Endodermal cell (in vitro differentiated cells): Measurements from ENCODE around the gene POC5. TPM values are rescaled to one million over a fixed set of nuclear protein-coding genes. Genes with fewer than 3 reads are reported as not detected.

ENCODE experiments used
- DNase-seq: peaks from one replicate; pipeline ENCODE4 v3.0.0-alpha.2; 2017
- H3K27ac ChIP-seq: 2 replicates; pipeline ENCODE4 v1.5.1; 2013; ENCODE audit warnings: mild to moderate bottlenecking, low read depth, low read length, moderate library complexity
- H3K27me3 ChIP-seq: 2 replicates; pipeline ENCODE4 v1.6.1; 2013; ENCODE audit warnings: mild to moderate bottlenecking, low read length, moderate library complexity; ENCODE audit not compliant: insufficient read depth, control insufficient read depth, poor library complexity, severe bottlenecking
- H3K36me3 ChIP-seq: 2 replicates; pipeline ENCODE4 v1.7.0; 2013; ENCODE audit warnings: mild to moderate bottlenecking, low read length, moderate library complexity; ENCODE audit not compliant: control insufficient read depth, insufficient read depth
- H3K4me1 ChIP-seq: one replicate; pipeline ENCODE4 v1.7.0; 2013; ENCODE audit warnings: low read length; ENCODE audit not compliant: control insufficient read depth, insufficient read depth
- H3K4me3 ChIP-seq: 2 replicates; pipeline ENCODE4 v1.5.1; 2013; ENCODE audit warnings: mild to moderate bottlenecking, low read length, moderate library complexity
- H3K9ac ChIP-seq: 2 replicates; pipeline ENCODE4 v1.6.1; 2013; ENCODE audit warnings: mild to moderate bottlenecking, low read length, moderate library complexity; ENCODE audit not compliant: poor library complexity, severe bottlenecking; ENCODE audit errors: extremely low read depth
- H3K9me3 ChIP-seq: 2 replicates; pipeline ENCODE4 v1.6.1; 2013; ENCODE audit warnings: mild to moderate bottlenecking, low read length, moderate library complexity; ENCODE audit not compliant: control insufficient read depth
- H3K27ac Mint-ChIP-seq: 2 replicates; pipeline ENCODE4 v1.8.0; 2020; ENCODE audit warnings: mixed read lengths
- H3K27me3 Mint-ChIP-seq: 2 replicates; pipeline ENCODE4 v1.8.0; 2021; ENCODE audit warnings: mild to moderate bottlenecking, mixed read lengths; ENCODE audit not compliant: insufficient read depth
- H3K36me3 Mint-ChIP-seq: 2 replicates; pipeline ENCODE4 v1.8.0; 2020; ENCODE audit warnings: low read depth, mixed read lengths
- H3K4me1 Mint-ChIP-seq: 2 replicates; pipeline ENCODE4 v1.8.0; 2020; ENCODE audit warnings: mixed read lengths
- H3K4me3 Mint-ChIP-seq: 2 replicates; pipeline ENCODE4 v1.8.0; 2020; ENCODE audit warnings: mild to moderate bottlenecking, moderate library complexity, mixed read lengths
- H3K9me3 Mint-ChIP-seq: 2 replicates; pipeline ENCODE4 v1.8.0; 2020; ENCODE audit warnings: mild to moderate bottlenecking, mixed read lengths
- WGBS, 2 experiments: methylation state at CpG; one replicate each; pipeline versions ENCODE4 v1.1.5 to v1.1.7; 2013; ENCODE audit warnings: missing lambda C conversion rate in 2 of 2, mixed read lengths in 1 of 2; ENCODE audit not compliant: insufficient coverage in 1 of 2, insufficient read length in 1 of 2; 5-methylcytosine and 5-hydroxymethylcytosine counted together
- total RNA-seq, 2 donors: library from RNA; stranded (reverse); fragmentation: NEBNext Ultra II Directional in 1 of 2; extraction: Animal tissue kit (Norgen Biotek cat#: 25700) in 1 of 2; gene quantifications; 2 replicates in 1 of 2; 3 replicates in 1 of 2; pipeline ENCODE4 v1.2.1, GENCODE V29; 2021
- TF ChIP-seq, protein P1 (sequence below): fragments of 200-600 bp; sonication (generic); conservative IDR thresholded peaks from 2 replicates; pipeline ENCODE4 v1.5.0; 2021; ENCODE audit warnings: antibody characterized with exemption, mild to moderate bottlenecking

The POC5 gene
- total RNA-seq, 2 donors from 2014 or later = 10.7 to 13.8 TPM

DNA sequence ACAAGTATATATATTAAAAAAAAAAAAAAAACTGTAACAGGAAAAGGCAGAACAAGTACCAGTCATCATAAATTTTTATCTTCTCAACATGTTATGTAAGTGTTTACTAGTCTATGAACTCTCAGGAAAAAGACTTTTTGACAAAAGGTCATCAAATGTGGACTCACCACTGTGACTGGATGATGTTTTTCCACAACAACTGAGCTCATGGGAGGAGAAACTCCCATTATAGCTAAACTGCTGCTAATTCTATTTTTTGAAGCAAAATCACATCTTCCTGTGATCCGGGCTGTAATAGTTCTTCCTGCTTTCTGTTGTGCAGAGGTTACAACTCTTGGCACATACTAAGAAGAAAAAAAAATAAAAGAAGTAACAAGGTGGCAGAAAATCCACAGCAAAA lies 39.6 kb downstream of the POC5 start:
- no peaks in the 10 kb centered on the region for H3K27me3 Mint-ChIP-seq
- Histone ChIP-seq H3K36me3 (peaks cover 16% of the 10 kb centered on the region), H3K4me3 (no peak overlapping the region), H3K27me3 (no peaks in the 10 kb centered on the region), H3K27ac (no peak overlapping the region), H3K9ac (no peak overlapping the region), H3K9me3 (no peaks in the 10 kb centered on the region), H3K4me1 (no peaks in the 10 kb centered on the region)
- peaks cover 5% of the 10 kb centered on the region for H3K4me1 Mint-ChIP-seq
- TF ChIP-seq, protein P1, sequence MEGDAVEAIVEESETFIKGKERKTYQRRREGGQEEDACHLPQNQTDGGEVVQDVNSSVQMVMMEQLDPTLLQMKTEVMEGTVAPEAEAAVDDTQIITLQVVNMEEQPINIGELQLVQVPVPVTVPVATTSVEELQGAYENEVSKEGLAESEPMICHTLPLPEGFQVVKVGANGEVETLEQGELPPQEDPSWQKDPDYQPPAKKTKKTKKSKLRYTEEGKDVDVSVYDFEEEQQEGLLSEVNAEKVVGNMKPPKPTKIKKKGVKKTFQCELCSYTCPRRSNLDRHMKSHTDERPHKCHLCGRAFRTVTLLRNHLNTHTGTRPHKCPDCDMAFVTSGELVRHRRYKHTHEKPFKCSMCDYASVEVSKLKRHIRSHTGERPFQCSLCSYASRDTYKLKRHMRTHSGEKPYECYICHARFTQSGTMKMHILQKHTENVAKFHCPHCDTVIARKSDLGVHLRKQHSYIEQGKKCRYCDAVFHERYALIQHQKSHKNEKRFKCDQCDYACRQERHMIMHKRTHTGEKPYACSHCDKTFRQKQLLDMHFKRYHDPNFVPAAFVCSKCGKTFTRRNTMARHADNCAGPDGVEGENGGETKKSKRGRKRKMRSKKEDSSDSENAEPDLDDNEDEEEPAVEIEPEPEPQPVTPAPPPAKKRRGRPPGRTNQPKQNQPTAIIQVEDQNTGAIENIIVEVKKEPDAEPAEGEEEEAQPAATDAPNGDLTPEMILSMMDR = no peak
- WGBS, 2 experiments = 91 to 100% methylated on average over 1 of the region's 1 CpG
- no peak for DNase-seq
- H3K9me3 Mint-ChIP-seq = no peaks in the 10 kb centered on the region
- peaks cover 10% of the 10 kb centered on the region for H3K36me3 Mint-ChIP-seq
- no peak overlapping the region for H3K4me3 Mint-ChIP-seq
- H3K27ac Mint-ChIP-seq = no peak overlapping the region

DNA sequence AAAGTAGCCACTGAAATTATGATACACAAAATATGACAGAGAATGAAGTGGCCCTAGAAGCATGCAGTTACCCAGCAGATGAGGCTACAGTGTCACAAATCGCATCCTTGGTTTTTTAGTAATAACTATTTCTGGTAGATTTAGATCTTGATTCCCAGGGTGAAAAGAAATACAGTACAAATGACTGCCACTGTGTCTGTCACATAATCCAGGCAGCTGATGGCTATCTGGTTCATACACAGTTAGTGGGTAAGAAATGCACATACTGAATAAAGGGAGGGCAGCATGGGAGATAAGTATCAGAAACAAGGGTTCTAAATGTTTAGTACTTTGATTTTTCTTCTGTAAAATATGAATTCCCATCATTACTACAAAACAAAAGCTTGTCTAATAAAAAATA lies 41.5 kb downstream of the POC5 start:
- H3K27me3 Mint-ChIP-seq = no peaks in the 10 kb centered on the region
- Histone ChIP-seq H3K36me3 (peaks cover 13% of the 10 kb centered on the region), H3K27ac (no peak overlapping the region), H3K4me1 (no peaks in the 10 kb centered on the region), H3K4me3 (no peak overlapping the region), H3K9ac (no peak overlapping the region), H3K9me3 (no peaks in the 10 kb centered on the region), H3K27me3 (no peaks in the 10 kb centered on the region)
- H3K4me1 Mint-ChIP-seq = peaks cover 5% of the 10 kb centered on the region
- no peak for DNase-seq
- WGBS, 2 experiments = 94 to 100% methylated on average over 1 of the region's 1 CpG
- H3K36me3 Mint-ChIP-seq = peaks cover 14% of the 10 kb centered on the region
- TF ChIP-seq, protein P1 = no peak
- no peaks in the 10 kb centered on the region for H3K9me3 Mint-ChIP-seq
- H3K27ac Mint-ChIP-seq = no peak overlapping the region
- no peak overlapping the region for H3K4me3 Mint-ChIP-seq

DNA sequence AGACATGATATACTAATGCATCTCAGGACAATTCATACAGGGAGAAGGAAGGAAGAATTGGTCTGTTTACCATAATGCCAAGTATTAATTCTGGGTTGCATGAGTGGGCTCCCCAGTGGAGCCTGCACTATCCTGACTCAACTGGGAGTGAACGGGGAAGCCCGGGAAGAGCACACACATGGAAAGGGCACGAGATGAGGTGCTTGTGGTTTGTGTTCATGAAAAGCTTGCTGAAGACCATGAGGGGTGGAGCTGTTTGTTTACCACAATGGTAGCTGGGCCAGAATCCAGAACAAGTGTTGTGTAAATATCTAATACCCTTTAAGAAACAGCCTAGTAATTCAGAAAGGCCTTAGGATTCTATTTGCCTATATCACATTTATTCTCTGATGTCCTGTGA lies 44.6 kb downstream of the POC5 start:
- Mint-ChIP-seq H3K27me3 (no peaks in the 10 kb centered on the region), H3K9me3 (no peaks in the 10 kb centered on the region), H3K36me3 (peaks cover 14% of the 10 kb centered on the region), H3K27ac (no peak overlapping the region), H3K4me1 (peaks cover 25% of the 10 kb centered on the region), H3K4me3 (no peak overlapping the region)
- H3K9ac ChIP-seq = no peak overlapping the region
- no peak overlapping the region for H3K4me3 ChIP-seq
- 89 to 100% methylated on average over 2 to 3 of the region's 3 CpGs for WGBS, 2 experiments
- H3K27me3 ChIP-seq = no peaks in the 10 kb centered on the region
- no peak overlapping the region for H3K27ac ChIP-seq
- TF ChIP-seq, protein P1 = no peak
- H3K9me3 ChIP-seq = no peaks in the 10 kb centered on the region
- peaks cover 13% of the 10 kb centered on the region for H3K36me3 ChIP-seq
- no peak for DNase-seq
- H3K4me1 ChIP-seq = peaks cover 12% of the 10 kb centered on the region
